Body of pancreas (tissue), 4 donors: ENCODE data around the gene PTK6. TPM values are rescaled to one million over a fixed set of nuclear protein-coding genes. Genes with fewer than 3 reads are reported as not detected.

Source experiments
- ATAC-seq: fragments of 150-250 bp; one replicate; pipeline ENCODE4 v1.9.1; 2016
- DNase-seq, 4 donors: peaks; one replicate each; pipeline ENCODE4 v3.0.0-alpha.2; 2019
- H3K27ac ChIP-seq, 4 donors: fragments of 200-600 bp; sonication (generic); 1 replicate in 3 of 4; 2 replicates in 1 of 4; pipeline versions ENCODE4 v1.5.1 to v1.6.1; 2016 to 2019; ENCODE audit warnings: mild to moderate bottlenecking in 1 of 4, mixed read lengths in 1 of 4, moderate library complexity in 1 of 4
- H3K27me3 ChIP-seq, 2 donors: fragments of 200-600 bp; sonication (generic); one replicate each; pipeline ENCODE4 v1.6.0; 2016; ENCODE audit warnings: mild to moderate bottlenecking in 1 of 2
- H3K36me3 ChIP-seq, 2 donors: fragments of 200-600 bp; sonication (generic); replicated peaks in 1 of 2; 2 replicates each; pipeline ENCODE4 v1.5.1; 2016; ENCODE audit warnings: low read depth in 2 of 2; ENCODE audit not compliant: insufficient read depth in 1 of 2
- H3K4me1 ChIP-seq: fragments of 200-600 bp; sonication (generic); one replicate; pipeline ENCODE4 v1.6.0; 2016
- H3K4me3 ChIP-seq, 2 donors: fragments of 200-600 bp; sonication (generic); 1 replicate in 1 of 2; 2 replicates in 1 of 2; pipeline ENCODE4 v1.5.1; 2016 to 2019
- H3K9me3 ChIP-seq, 3 donors: fragments of 200-600 bp; sonication (generic); 1 replicate in 2 of 3; 2 replicates in 1 of 3; pipeline ENCODE4 v1.5.1; 2016
- POLR2A ChIP-seq, 3 donors: fragments of 450-650 bp; IDR thresholded peaks; one replicate each; pipeline ENCODE4 v1.6.1; 2016; ENCODE audit warnings: antibody characterized with exemption in 3 of 3, mild to moderate bottlenecking in 2 of 3
- WGBS, 2 donors: methylation state at CpG; one replicate each; pipeline ENCODE4 v1.1.5; 2017; 5-methylcytosine and 5-hydroxymethylcytosine counted together
- intact Hi-C: fragments of 100-400 bp; cut with DNase I; formaldehyde crosslinking; loops from one replicate; pipeline ENCODE4 v1.15.1; 2023
- total RNA-seq, 2 donors: library from RNA; depleted of rRNA; stranded (reverse); fragments of >200 nt; gene quantifications; one replicate each; pipeline ENCODE4 v1.1.0, GENCODE V29; 2016
- TF ChIP-seq, protein P1 (sequence below), 7 experiments: fragments of 450-650 bp in 4 of 7; fragments of 200-600 bp in 3 of 7; sonication (generic) in 3 of 7; IDR thresholded peaks; one replicate each; pipeline ENCODE4 v1.5.1; 2016 to 2019; ENCODE audit warnings: antibody characterized with exemption in 7 of 7

Gene PTK6
- 1 to 10 TPM; 3.0 to 5.4 TPM for total RNA-seq

- peaks cover 35% of the 10 kb centered on the region for H3K4me1 ChIP-seq
- DNase-seq = peak in 3 of 4 donors; percentile 53 to 64 (median 62)
- WGBS, 2 donors = 67 to 84% methylated on average over 5 to 29 of the region's 29 CpGs
- H3K27ac ChIP-seq = peak within 1 kb of the TSS; percentile 62 to 89 (median 86)
- intact Hi-C loops = loop anchor here (10.0 kb wide), 1 partner anchor 318 kb away; no protein-coding TSS in a partner anchor
- no peaks in the 10 kb centered on the region for H3K36me3 ChIP-seq
- peak; percentile 2 for ATAC-seq
- no peak within 1 kb of the TSS for H3K4me3 ChIP-seq
- H3K27me3 ChIP-seq = no peaks in the 10 kb centered on the region
- TF ChIP-seq, protein P1, sequence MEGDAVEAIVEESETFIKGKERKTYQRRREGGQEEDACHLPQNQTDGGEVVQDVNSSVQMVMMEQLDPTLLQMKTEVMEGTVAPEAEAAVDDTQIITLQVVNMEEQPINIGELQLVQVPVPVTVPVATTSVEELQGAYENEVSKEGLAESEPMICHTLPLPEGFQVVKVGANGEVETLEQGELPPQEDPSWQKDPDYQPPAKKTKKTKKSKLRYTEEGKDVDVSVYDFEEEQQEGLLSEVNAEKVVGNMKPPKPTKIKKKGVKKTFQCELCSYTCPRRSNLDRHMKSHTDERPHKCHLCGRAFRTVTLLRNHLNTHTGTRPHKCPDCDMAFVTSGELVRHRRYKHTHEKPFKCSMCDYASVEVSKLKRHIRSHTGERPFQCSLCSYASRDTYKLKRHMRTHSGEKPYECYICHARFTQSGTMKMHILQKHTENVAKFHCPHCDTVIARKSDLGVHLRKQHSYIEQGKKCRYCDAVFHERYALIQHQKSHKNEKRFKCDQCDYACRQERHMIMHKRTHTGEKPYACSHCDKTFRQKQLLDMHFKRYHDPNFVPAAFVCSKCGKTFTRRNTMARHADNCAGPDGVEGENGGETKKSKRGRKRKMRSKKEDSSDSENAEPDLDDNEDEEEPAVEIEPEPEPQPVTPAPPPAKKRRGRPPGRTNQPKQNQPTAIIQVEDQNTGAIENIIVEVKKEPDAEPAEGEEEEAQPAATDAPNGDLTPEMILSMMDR (IDR thresholded peaks at IDR 0.05) = no peak
- no peak for TF ChIP-seq POLR2A (IDR thresholded peaks at IDR 0.05)
- H3K9me3 ChIP-seq = no peaks in the 10 kb centered on the region
Measured at GRCh38 chr20:63536997-63537524, at the start of gene PTK6. TSS of gene PTK6 (minus strand) at chr20:63537376. CDS start at chr20:63537314, 62 bp downstream.

DNA sequence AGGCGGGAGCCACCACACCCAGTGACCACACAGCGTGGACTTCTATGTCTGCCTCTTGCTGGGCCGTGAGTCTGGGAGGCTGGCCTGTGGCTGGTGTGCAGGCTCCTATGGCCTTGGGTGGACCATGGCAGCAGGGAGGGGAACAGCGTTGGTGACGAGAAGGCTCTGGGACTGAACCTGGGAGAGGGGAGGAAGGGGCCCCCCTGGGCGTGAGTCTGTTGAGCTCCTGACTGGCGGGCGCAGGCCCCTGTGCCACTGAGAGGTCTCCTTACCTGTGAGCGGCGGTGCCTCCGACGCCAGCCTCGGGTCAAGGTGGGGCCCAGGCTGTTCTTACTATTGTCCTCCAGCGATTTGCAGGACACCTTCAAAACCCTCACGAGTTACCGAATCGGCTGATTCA is 49.6 kb upstream of the PTK6 start:
- H3K27ac ChIP-seq = no peak overlapping the region
- no peak for ATAC-seq
- 88 to 94% methylated on average over 14 to 17 of the region's 17 CpGs for WGBS, 2 donors
- no peaks in the 10 kb centered on the region for H3K27me3 ChIP-seq
- H3K36me3 ChIP-seq = peaks cover 0 to 7% of the 10 kb centered on the region in 2 donors
- H3K9me3 ChIP-seq = no peaks in the 10 kb centered on the region
- intact Hi-C loops = no loop called here
- TF ChIP-seq POLR2A (IDR thresholded peaks at IDR 0.05) = no peak
- TF ChIP-seq, protein P1 (IDR thresholded peaks at IDR 0.05) = no peak
- DNase-seq = no peak
- H3K4me1 ChIP-seq = peaks cover 11% of the 10 kb centered on the region
- no peak overlapping the region for H3K4me3 ChIP-seq

DNA sequence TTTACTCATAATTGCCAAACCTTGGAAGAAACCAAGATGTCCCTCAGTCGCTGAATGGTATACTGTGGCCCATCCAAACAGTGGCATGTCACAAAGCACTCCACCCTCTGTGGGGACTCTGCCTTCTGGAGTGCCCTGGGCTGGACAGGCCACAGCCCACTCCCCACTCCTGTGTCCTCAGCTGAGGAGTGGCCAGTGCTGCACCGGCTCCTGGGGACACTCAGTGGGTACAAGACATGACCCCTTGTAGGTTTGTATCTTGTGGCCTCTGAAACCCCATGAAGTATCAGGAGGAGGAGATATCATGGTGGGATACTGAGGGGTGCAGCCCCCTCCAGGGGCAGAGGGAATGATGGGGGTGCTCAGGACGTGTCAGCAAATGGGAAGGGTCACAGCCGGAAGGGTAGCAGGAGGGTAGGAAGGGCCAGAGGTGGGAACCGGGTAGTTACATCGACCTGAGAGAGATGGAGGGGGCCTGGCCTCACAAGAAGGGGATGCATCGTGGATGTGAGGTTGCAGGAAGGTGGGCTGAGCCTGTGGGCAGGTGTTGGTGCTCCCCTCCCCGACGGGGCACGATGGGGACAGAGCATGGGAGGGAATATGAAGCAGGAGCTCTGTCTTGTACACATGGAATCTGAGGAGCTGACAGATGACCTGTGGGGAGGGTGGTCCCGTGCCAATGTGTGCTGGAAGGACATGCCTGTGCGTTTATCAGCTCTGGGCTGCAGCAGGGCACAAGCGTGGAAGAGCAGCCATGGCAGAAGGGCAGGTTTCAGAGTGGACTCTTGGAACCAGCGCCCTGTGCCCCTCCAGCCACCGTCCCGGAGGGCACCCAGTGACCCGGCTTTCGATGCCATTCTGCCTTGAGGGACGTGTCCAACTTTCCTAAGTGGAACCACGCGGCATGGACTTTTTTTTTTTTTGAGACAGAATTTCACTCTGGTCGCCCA is 48.7 kb upstream of the PTK6 start:
- Histone ChIP-seq H3K27ac (no peak overlapping the region), H3K4me3 (no peak overlapping the region), H3K9me3 (no peaks in the 10 kb centered on the region), H3K36me3 (peaks cover 0 to 4% of the 10 kb centered on the region in 2 donors), H3K27me3 (no peaks in the 10 kb centered on the region), H3K4me1 (peaks cover 11% of the 10 kb centered on the region)
- ATAC-seq = no peak
- WGBS, 2 donors = 60 to 69% methylated on average over 11 to 22 of the region's 22 CpGs
- DNase-seq = no peak
- TF ChIP-seq, protein P1 (IDR thresholded peaks at IDR 0.05) = no peak
- TF ChIP-seq POLR2A (IDR thresholded peaks at IDR 0.05) = no peak
- intact Hi-C loops = no loop called here

DNA sequence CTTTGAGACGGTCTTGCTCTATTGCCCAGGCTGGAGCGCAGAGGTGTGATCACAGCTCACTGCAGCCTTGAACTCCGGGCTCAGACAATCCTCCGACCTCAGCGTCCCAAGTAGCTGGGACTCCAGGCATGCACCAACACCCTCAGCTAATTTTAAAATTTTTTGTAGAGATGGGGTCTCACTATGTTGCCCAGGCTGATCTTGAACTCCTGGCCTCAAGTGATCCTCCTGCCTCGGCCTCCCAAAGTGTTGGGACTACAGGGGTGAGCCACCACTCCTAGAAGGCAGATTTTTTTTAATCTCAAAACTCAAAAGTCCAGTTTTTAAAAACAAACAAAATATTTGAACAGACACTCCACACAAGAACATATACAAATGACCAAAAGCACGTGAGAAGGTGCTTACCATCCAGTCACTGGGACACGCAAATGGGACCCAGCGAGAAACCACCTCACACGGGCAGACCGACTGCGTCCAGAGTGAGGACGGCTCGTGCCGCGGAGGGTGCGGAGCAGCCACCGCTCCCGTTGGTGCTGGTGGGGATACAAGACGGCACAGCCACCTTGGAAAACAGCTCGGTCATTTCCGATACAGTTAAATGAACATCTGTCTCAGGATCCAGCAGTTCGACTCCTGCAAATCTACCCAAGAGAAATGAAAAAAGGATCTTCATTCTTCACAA is 45.3 kb upstream of the PTK6 start:
- Histone ChIP-seq H3K27me3 (no peaks in the 10 kb centered on the region), H3K4me3 (no peak overlapping the region), H3K36me3 (no peaks in the 10 kb centered on the region), H3K9me3 (no peaks in the 10 kb centered on the region), H3K4me1 (peaks cover 2% of the 10 kb centered on the region), H3K27ac (no peak overlapping the region)
- intact Hi-C loops = no loop called here
- TF ChIP-seq, protein P1 (IDR thresholded peaks at IDR 0.05) = no peak
- no peak for TF ChIP-seq POLR2A (IDR thresholded peaks at IDR 0.05)
- ATAC-seq = no peak
- WGBS, 2 donors = 74 to 84% methylated on average over 23 of the region's 23 CpGs
- DNase-seq = no peak
